ENCODE measurements around the gene CUBN.

GRCh38 chr10:17065273-17065672 lies 64.3 kb downstream of the CUBN start:
- TF ChIP-seq EZH2 (IDR thresholded peaks at IDR 0.05) (no peak), POLR2AphosphoS5 (IDR thresholded peaks at IDR 0.05; ENCODE audit: borderline replicate concordance, low read depth, low read length) (no peak), FOXP2 (optimal IDR thresholded peaks at IDR 0.05; ENCODE audit: control extremely low read depth, extremely low read length, insufficient read depth) (no peak)

Data from SK-N-MC (cell line).